Tibial artery (tissue), 4 donors: Measurements from ENCODE around the gene PAPPA2.
"Not testable (repeated sequence)": the region's sequence is repeated elsewhere in the genome, so short reads cannot be mapped to it uniquely, and the experiment has no call there.

Experiments
- DNase-seq, 2 donors: peaks; one replicate each; pipeline ENCODE4 v3.0.0-alpha.2; 2019
- H3K27ac ChIP-seq, 2 donors: fragments of 200-600 bp; sonication (generic) in 1 of 2; 1 replicate in 1 of 2; 2 replicates in 1 of 2; pipeline ENCODE4 v1.5.1; 2018 to 2019; ENCODE audit warnings: mild to moderate bottlenecking in 1 of 2
- H3K27me3 ChIP-seq, 2 donors: fragments of 200-600 bp; sonication (generic) in 1 of 2; one replicate each; pipeline versions ENCODE4 v1.5.1 to v1.6.0; 2016 to 2019
- H3K36me3 ChIP-seq, 3 donors: fragments of 200-600 bp; sonication (generic) in 2 of 3; one replicate each; pipeline ENCODE4 v1.5.1; 2016 to 2019; ENCODE audit warnings: mild to moderate bottlenecking in 2 of 3
- H3K4me1 ChIP-seq, 4 donors: fragments of 200-600 bp; sonication (generic) in 2 of 4; 1 replicate in 3 of 4; 2 replicates in 1 of 4; pipeline ENCODE4 v1.5.1; 2016 to 2019
- H3K4me3 ChIP-seq, 2 donors: fragments of 200-600 bp; sonication (generic) in 1 of 2; 1 replicate in 1 of 2; 2 replicates in 1 of 2; pipeline ENCODE4 v1.5.1; 2018 to 2019; ENCODE audit warnings: mild to moderate bottlenecking in 2 of 2
- H3K9me3 ChIP-seq, 3 donors: fragments of 200-600 bp; sonication (generic) in 1 of 3; one replicate each; pipeline ENCODE4 v1.5.1; 2016 to 2019
- intact Hi-C: fragments of 100-400 bp; cut with DNase I; formaldehyde crosslinking; loops from one replicate; pipeline ENCODE4 v1.15.0; 2023; ENCODE audit warnings: low total_unique reads
- TF ChIP-seq, protein P1 (sequence below), 2 experiments: fragments of 200-600 bp in 1 of 2; fragments of 450-650 bp in 1 of 2; IDR thresholded peaks; one replicate each; pipeline ENCODE4 v1.5.1; 2017 to 2019; ENCODE audit warnings: antibody characterized with exemption in 2 of 2, mild to moderate bottlenecking in 1 of 2, moderate library complexity in 1 of 2

The PAPPA2 gene

DNA sequence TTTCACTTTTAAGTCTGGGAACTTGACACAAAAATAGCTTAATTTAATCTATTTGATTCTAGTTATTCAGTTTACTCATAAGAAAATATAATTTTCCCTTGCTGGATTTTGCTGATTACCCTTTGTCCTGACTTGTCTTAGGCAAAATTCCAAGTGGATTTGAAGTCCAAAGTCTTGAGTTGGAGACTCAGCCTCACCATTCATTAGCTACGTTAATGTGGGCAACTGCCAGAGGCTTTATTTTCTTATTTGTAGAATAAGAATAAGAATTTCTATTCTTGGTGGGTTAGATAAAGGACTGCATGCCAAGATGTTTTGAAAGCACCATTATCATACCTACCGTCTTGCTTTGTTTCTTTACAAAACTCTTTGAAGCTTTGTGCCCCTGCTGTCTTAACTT lies 22.8 kb upstream of the PAPPA2 start:
- intact Hi-C loops, result no loop called here
- no peak for DNase-seq
- Histone ChIP-seq H3K9me3 (no peaks in the 10 kb centered on the region), H3K27ac (no peak overlapping the region), H3K4me3 (no peak overlapping the region), H3K36me3 (no peaks in the 10 kb centered on the region), H3K27me3 (no peaks in the 10 kb centered on the region), H3K4me1 (no peaks in the 10 kb centered on the region)
- TF ChIP-seq, protein P1, sequence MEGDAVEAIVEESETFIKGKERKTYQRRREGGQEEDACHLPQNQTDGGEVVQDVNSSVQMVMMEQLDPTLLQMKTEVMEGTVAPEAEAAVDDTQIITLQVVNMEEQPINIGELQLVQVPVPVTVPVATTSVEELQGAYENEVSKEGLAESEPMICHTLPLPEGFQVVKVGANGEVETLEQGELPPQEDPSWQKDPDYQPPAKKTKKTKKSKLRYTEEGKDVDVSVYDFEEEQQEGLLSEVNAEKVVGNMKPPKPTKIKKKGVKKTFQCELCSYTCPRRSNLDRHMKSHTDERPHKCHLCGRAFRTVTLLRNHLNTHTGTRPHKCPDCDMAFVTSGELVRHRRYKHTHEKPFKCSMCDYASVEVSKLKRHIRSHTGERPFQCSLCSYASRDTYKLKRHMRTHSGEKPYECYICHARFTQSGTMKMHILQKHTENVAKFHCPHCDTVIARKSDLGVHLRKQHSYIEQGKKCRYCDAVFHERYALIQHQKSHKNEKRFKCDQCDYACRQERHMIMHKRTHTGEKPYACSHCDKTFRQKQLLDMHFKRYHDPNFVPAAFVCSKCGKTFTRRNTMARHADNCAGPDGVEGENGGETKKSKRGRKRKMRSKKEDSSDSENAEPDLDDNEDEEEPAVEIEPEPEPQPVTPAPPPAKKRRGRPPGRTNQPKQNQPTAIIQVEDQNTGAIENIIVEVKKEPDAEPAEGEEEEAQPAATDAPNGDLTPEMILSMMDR (IDR thresholded peaks at IDR 0.05), result no peak

DNA sequence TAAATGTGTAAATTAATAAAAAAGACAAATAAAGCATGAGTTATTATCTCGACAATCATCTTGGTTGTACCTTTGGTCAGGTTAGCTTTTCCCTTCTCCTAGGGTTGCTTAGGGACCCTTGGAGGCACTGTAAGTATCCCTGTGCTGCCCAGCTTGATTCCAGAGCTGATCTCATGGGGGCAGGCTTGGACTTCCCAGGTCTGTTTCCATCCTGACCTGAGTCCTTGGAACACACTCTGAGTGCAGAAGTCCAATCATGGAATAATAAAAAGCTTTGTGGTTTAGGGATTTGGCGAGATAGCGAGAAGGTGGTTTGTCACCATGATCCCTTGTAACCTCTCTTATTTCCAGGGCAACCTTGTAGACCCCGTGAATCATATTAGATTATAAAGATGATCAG lies 18.7 kb upstream of the PAPPA2 start:
- TF ChIP-seq, protein P1 (IDR thresholded peaks at IDR 0.05), result no peak
- Histone ChIP-seq H3K36me3 (no peaks in the 10 kb centered on the region), H3K9me3 (no peaks in the 10 kb centered on the region), H3K27ac (no peak overlapping the region), H3K4me1 (no peaks in the 10 kb centered on the region), H3K27me3 (no peaks in the 10 kb centered on the region), H3K4me3 (no peak overlapping the region)
- DNase-seq, result no peak
- intact Hi-C loops, result no loop called here

DNA sequence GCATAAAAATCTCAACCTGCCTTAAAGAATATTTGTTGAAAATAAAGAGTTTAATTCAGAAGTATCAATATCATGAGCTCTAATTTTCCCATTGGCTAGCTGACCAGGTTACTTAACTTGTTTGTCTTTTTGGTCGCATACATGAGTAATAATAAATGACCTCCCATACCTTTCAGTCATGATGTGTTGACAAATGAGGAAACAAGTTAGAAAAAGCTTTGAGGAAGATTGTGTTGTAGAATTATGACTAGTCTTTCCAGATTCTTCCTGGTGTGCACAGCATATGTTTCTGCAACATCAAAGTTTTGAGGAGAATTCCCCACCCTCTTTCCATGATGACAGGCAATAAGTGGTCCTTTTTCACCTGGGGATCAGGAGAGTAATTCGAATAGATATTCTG lies 17.6 kb upstream of the PAPPA2 start:
- Histone ChIP-seq H3K27ac (no peak overlapping the region), H3K9me3 (no peaks in the 10 kb centered on the region), H3K4me1 (no peaks in the 10 kb centered on the region), H3K27me3 (no peaks in the 10 kb centered on the region), H3K36me3 (no peaks in the 10 kb centered on the region), H3K4me3 (no peak overlapping the region)
- TF ChIP-seq, protein P1 (IDR thresholded peaks at IDR 0.05), result no peak
- intact Hi-C loops, result no loop called here
- no peak for DNase-seq

DNA sequence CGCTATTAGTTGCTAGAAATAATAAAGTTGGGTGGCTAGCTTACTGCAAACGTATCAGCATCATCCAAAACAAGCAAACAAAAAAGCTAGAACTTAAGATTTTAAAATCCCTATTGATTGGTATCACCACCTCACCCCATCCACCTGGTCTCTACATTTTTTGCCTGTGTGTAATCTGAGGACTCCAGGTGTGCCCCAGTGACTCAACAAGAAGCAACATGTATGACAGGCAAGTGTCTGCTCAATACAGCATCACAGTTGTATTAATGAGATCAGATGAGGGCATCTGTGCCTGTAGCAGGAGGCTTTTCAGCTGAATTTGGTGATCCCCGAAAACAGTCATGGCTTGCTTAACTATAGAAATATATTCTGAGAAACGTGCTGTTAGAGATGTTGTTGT lies 14.6 kb upstream of the PAPPA2 start:
- Histone ChIP-seq H3K4me1 (no peaks in the 10 kb centered on the region), H3K27me3 (no peaks in the 10 kb centered on the region), H3K4me3 (no peak overlapping the region), H3K36me3 (no peaks in the 10 kb centered on the region), H3K9me3 (peaks cover 0 to 3% (median 0%) of the 10 kb centered on the region in 3 donors), H3K27ac (no peak overlapping the region)
- intact Hi-C loops, result no loop called here
- no peak for DNase-seq
- TF ChIP-seq, protein P1 (IDR thresholded peaks at IDR 0.05), result no peak

DNA sequence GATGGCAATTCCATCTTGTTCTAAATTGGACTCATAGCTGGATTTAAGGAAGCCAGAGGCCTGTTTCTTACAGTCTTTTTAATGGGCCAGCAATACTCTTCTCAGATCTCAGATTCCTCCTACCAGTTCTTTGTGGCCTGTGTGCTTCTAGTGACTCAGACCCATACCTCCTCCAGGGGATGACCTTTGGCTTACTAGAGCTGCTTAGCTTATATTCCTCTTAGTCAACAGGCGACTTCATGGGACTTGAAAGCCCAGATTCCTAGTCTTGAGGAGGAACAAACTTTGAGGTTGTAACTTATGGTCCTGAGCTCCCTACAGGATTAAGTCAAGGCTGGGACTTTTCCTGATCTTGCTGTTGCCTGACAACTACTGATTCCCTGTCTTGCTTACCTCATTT lies 12.4 kb upstream of the PAPPA2 start:
- H3K4me3 ChIP-seq, result no peak overlapping the region
- H3K9me3 ChIP-seq, result peaks cover 0 to 3% (median 0%) of the 10 kb centered on the region in 3 donors
- TF ChIP-seq, protein P1 (IDR thresholded peaks at IDR 0.05), result no peak
- no peak for DNase-seq
- intact Hi-C loops, result no loop called here
- no peaks in the 10 kb centered on the region for H3K36me3 ChIP-seq
- no peak overlapping the region for H3K27ac ChIP-seq
- no peaks in the 10 kb centered on the region for H3K27me3 ChIP-seq
- no peaks in the 10 kb centered on the region for H3K4me1 ChIP-seq

DNA sequence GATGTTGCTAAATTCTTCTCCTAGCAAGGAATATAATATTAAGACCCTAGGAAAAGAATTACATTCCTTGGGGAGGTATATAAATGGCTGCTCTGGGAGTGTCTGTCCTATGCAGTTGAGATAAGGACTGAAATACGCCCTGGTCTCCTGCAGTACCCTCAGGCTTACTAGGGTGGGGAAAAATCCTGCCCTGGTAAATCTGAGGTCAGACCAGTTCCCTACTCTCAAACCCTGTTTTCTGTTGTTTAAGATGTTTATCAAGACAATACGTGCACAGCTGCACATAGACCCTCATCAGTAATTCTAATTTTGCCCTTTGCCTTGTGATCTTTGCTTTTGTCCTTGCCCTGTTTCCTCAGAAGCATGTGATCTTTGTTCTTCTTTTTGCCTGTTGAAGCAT lies 11.2 kb upstream of the PAPPA2 start:
- DNase-seq, intact Hi-C loops, H3K27me3 ChIP-seq, H3K4me1 ChIP-seq, H3K9me3 ChIP-seq, H3K27ac ChIP-seq, H3K4me3 ChIP-seq, H3K36me3 ChIP-seq: not testable (repeated sequence)
